GM18873 (cell line): ENCODE data around the gene PRTG.
"Not testable (repeated sequence)": the region's sequence is repeated elsewhere in the genome, so short reads cannot be mapped to it uniquely, and the experiment has no call there.

Experiments used
- ATAC-seq: cut with Tn5 transposase; IDR thresholded peaks from one replicate; pipeline ENCODE4 v1.9.1; 2021; ENCODE audit warnings: mild to moderate bottlenecking, moderate library complexity, moderate number of reproducible peaks; ENCODE audit not compliant: unreplicated experiment, low FRiP score

PRTG gene

GRCh38 chr15:55743729-55744655, 1.0 kb upstream of the PRTG start:
- no peak for ATAC-seq

GRCh38 chr15:55742498-55742926, 440 bp downstream of the PRTG start:
- no peak for ATAC-seq

GRCh38 chr15:55741833-55742497, 987 bp downstream of the PRTG start:
- ATAC-seq = no peak

GRCh38 chr15:55740981-55741832, 1.7 kb downstream of the PRTG start:
- no peak for ATAC-seq

- no peak for ATAC-seq
Measured at GRCh38 chr15:55740359-55740878, 2.5 kb downstream of the PRTG start.

GRCh38 chr15:55739641-55740040, 3.3 kb downstream of the PRTG start:
- no peak for ATAC-seq

GRCh38 chr15:55738715-55739114, 4.2 kb downstream of the PRTG start:
- no peak for ATAC-seq

GRCh38 chr15:55737373-55737772, 5.6 kb downstream of the PRTG start:
- no peak for ATAC-seq

- ATAC-seq = no peak
Measured at GRCh38 chr15:55736756-55737155, 6.2 kb downstream of the PRTG start.

- no peak for ATAC-seq
Measured at GRCh38 chr15:55734641-55735040, 8.3 kb downstream of the PRTG start.

GRCh38 chr15:55733461-55733860, 9.5 kb downstream of the PRTG start:
- not testable (repeated sequence) for ATAC-seq

GRCh38 chr15:55721554-55722185, 21.3 kb downstream of the PRTG start:
- ATAC-seq = no peak

GRCh38 chr15:55715355-55716076, 27.4 kb downstream of the PRTG start:
- no peak for ATAC-seq

GRCh38 chr15:55714064-55714463, 28.9 kb downstream of the PRTG start:
- no peak for ATAC-seq

- ATAC-seq = no peak
Measured at GRCh38 chr15:55712363-55712762, 30.6 kb downstream of the PRTG start.

GRCh38 chr15:55710286-55710685, 32.7 kb downstream of the PRTG start:
- no peak for ATAC-seq

GRCh38 chr15:55709458-55709857, 33.5 kb downstream of the PRTG start:
- ATAC-seq = no peak

- no peak for ATAC-seq
Measured at GRCh38 chr15:55708720-55709119, 34.2 kb downstream of the PRTG start.

GRCh38 chr15:55707951-55708350, 35.0 kb downstream of the PRTG start:
- ATAC-seq = no peak
